GM19397 (cell line): ENCODE results near the gene ATP9A.
"Not testable (repeated sequence)": the region's sequence is repeated elsewhere in the genome, so short reads cannot be mapped to it uniquely, and the experiment has no call there.

Source experiments
- ATAC-seq: cut with Tn5 transposase; IDR thresholded peaks from one replicate; pipeline ENCODE4 v1.9.1; 2021; ENCODE audit warnings: mild to moderate bottlenecking, moderate library complexity; ENCODE audit not compliant: unreplicated experiment

The ATP9A gene

DNA sequence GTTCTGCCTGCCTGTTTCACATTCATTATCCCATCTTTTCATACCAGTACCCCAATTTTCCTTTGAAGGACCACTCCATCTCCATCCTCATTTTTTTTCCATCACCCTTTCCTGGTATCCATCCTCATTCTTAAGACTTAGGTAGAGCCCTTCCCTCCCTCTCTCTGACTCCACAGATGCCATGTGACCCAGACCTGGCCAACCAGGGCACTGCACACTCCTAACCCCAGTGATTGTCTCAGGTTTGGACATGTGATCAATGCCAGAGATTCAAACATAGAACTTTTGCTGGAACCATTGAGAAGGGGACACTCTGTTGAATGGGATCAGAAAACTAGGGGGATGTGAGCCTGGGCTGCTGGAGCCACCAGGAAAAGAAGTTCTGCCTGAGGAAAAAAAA is 186.6 kb downstream of the ATP9A start:
- no peak for ATAC-seq

GRCh38 chr20:51579137-51579536 is 189.1 kb downstream of the ATP9A start:
- no peak for ATAC-seq

DNA sequence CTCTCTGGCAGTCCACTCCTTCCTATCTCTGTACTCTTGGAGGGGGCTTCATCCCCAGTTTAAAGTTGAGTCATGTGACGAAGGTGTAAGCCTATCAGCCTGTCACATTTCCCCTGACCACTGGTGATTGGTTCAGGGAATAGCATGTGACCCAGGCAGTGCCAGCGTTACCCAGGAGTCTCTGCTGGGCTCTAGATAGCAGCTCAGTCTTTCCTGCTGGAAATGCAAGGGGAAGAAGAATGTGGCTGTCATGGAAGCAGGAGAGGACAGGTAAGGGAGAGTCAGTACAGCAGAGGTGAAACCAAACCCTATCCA is 190.1 kb downstream of the ATP9A start:
- ATAC-seq: no peak

GRCh38 chr20:51577432-51578144 is 190.6 kb downstream of the ATP9A start:
- no peak for ATAC-seq

DNA sequence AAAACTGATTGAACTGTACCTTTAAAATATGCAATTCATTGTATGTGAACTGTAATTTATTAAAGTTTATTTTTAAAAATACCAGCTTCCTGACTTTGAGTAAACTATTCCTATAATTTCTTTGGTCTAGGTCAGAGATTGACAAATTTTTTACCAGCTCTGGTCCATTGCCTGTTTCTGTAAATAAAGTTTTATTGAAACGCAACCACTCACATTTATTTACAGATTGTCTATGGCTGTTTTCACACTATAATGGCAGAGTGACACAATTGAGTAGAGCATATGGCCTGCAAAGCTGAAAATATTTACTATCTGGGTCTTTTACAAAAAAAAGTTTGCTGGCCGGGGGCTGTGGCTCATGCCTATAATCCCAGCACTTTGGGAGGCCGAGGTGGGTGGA is 192.7 kb downstream of the ATP9A start:
- ATAC-seq: no peak

DNA sequence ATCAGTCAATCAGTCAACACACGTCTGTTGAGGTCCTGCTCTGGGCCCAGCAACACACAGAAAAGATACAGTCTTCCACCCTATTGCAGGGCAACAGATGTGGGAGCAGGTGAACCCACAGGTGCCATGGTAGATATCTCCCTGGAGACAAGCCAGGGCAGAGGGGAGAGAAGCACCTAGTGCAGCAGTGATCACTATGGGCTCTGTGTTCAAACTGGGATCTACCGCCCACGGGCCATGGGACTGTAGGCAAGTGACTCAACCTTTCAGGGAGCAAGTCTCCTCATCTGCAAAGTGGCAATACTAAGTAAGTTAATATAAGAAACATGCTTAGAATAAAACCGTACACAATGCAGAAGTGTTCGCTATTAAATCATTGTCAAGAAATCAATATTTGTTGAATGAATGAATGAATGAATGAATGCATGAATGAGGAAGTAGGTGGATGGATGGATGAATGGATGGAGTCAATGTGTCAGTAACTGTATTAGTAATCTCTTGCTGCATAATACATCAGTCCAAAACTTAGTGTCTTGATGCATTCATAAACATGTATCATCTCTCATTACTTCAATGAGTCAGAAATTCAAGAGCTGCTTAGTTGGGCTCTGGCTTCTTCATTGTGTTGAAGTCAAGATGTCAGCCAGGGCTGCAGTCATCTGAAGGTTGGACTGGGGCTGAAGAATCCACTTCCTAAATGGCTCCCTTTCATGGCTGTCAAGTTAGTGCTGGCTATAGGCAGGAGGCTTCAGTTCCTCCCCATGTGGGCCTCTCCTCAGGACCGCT is 193.7 kb downstream of the ATP9A start:
- no peak for ATAC-seq

GRCh38 chr20:51573576-51574243 is 194.5 kb downstream of the ATP9A start:
- ATAC-seq: no peak

GRCh38 chr20:51571460-51571794 is 196.8 kb downstream of the ATP9A start:
- ATAC-seq: no peak

DNA sequence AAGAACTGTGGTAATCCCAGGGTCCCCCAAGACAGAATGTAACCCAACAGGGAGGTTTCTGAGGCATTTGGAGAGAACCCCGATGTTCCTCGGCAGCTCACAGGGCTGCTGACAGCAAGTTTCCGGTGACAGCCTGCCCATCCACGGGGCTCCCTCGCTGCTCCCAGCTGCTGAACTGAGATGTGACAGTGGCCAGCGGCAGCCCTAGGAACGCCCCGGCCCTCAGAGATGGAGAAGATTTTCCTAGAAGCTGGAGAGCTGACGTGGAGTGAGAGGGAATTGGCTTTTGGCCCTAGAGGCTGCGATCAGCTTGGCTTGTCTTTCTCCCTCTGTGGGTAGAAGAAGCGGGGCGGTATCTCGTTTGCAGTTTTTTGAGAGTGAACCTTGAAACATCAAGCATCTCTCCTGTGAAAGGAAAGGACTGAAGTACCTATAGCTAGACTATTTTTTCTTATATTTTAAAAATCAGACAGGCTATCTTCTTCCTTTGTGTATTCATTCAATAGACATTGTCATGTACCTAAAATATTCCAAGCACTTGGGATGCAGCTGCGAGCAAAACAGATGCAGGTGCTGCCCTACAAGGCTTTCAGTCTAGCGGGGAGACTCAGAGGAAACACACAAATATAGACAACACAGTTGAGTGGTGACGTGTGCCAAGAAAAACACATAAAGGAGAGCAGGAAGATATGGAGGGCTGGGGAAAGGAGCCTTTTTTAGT is 197.3 kb downstream of the ATP9A start:
- no peak for ATAC-seq

DNA sequence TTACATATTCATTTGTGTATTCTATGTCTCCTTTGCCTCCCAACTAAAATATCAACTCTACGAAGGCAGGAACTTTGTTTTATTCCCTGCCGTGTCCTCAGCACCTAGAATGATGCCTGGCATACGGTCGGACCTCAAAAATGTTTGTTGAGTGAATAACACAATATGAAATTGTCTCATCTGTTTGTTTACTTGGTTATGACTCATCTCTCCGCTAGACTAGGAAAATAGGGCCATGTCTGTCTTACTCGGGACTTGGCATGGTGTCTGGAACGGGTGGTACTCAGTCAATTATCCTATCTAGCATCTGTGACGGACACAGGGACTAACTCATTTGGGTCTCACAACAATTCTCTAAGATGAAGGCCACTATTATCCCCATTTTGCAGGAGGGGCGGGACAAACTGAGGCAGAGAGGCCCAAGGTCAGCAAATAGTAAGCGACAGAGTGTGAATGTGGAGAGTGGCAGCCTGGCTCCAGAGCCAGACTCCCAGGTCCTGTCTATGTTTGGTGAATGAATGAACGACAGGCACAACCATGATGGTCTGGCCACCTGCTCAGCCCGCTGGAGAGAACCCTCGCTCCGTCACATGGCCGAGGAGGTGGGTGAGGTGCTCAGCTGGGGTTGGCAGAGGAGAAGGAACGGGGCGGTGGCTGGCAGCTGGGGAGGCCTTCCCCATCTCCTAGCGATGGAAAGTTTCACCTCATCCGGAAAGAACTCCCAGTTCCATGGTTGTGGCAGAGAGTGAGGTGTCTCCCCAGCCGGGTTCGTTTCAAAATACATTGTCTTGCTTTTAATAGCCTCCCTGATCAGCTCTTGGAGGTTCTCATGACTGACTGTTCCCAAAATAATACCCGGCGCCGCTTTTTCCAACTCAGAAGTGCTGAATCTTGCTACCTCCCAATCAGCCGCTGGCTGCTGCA is 198.1 kb downstream of the ATP9A start:
- ATAC-seq: no peak

- not testable (repeated sequence) for ATAC-seq
Observed at GRCh38 chr20:51568533-51568932, 199.7 kb downstream of the ATP9A start.

DNA sequence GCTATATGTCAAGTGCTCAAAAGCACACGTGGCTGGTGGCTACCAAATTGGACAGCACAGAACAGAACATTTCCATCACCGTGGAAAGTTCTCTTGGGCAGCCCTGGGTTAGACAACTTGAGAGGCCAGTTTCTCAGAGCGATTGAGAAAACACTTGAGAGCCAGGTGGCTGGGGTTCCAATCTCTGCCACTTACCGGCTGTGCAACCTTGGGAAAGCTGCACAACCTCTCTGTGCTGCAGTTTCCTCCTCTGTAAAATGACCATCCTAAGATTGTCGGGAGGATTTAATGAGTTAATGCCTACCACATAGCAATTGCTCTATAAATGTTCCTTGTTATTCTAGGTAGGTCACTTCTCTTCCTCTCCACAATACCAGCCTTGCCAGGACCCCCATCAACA is 200.6 kb downstream of the ATP9A start:
- no peak for ATAC-seq

- no peak for ATAC-seq
Observed at GRCh38 chr20:51566594-51566993, 201.6 kb downstream of the ATP9A start.

GRCh38 chr20:51565298-51566144 is 202.7 kb downstream of the ATP9A start:
- no peak for ATAC-seq

DNA sequence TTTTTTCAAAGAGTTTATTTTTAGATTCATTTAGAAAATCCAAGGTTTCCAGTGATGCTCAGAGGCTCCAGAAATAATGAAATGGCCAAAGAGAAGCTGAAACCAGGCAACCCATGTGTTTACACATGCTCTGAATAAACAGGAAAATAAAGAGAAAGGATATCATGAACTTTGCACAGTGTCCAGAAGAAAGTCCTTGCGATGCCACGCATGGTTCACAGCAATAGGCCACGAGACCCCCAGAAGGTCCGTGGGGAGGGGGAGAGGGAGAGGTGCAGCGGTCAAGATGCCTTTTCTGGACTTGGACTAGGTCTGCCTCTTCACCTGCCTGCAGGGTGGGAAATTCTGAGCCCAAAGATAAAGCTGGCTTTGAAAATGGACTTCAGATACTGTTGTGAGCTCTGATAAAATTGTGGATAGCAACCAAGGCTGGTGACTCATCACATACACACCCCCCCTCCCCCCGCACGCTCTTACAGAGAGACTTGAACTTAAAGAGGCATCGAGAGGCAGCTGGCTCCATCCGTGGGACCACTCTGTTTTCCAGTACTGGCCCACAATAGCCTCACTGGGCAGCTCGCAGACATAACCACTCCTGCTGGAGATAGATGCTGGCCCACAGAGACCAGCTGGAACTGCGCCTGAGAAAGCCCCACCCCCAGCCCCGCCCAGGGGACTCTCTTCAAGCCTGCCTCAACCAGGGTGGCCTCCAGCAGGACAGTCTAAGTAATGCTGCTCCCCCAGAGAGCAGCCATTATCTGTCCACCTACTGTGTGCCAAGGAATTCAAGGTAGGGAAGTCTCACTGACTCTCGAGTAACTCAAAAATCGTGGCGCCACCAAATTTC is 204.5 kb downstream of the ATP9A start:
- no peak for ATAC-seq

DNA sequence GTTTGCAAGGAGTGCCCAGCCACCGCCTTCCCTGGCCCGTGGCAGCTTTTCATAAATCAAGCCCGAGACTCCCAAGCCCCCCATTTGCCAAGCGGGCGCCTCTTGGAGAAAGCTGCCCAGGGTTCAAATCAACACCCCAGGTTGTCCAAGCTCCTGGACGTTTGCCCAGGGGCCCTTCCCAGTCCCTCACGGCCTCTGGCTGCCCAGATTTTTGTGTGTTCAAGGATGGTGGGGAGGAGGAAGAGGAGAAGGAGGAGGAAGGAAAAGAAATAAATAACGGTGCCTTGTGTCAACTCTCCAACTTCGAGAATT is 205.1 kb downstream of the ATP9A start:
- ATAC-seq: no peak

DNA sequence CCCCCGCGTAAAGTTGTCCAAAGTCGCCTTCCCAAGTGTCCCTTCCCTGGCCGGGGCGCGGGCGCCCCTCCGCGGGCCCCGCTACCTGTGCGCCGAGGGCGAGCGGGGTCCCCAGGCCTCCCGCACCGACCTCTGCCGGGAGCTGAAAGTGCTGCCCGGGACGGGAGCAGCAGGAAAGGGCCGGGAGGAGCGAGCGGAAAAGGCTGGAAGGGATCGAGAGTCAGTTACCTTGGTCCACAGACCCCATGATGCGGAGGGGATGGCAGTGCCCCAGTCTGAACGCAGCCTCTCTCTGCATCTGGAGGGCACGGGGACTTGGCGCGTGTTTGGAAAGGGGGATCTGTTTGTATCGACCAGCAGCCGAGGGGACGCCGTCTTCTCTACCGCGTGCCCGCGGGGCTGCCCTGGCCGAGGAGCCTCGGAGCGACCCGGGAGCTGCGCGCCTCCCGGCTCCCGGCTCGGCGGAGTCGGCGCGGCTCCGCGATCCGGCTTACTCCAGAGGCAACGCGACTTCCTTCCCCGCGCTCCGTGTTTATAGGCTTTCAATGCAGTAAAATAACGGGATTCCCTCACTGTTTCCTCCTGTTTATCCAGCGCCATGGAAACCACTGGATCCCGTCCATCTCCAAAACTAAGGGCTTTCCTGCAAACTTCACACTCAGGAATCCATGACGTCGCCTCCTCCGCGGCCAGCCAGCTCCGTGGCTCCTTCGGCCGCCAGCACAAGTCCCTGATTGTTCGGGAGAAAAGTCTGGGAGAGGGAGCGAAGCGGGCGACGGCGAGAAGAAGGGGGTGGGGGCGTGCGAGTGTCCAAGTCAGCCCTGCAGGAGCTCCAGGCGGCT is 205.6 kb downstream of the ATP9A start:
- no peak for ATAC-seq

DNA sequence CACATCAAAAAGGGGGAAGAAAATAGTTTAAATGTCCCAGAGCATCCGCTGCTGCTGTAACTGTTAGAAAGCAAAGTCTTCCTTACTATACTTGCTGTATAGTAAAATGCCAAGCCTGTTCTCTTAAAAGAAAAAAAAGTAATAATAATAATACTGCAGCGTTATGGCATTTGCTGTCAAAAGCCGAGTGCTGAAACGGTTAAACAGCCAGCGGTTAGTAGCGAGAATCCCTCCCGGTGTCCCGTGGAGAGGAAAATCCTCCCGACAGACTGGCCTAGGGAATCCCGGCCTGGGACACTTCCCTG is 206.2 kb downstream of the ATP9A start:
- no peak for ATAC-seq
